Mesendoderm (in vitro differentiated cells): Measurements from ENCODE around the gene ABCD1.
"Not testable (repeated sequence)": the region's sequence is repeated elsewhere in the genome, so short reads cannot be mapped to it uniquely, and the experiment has no call there.

Experiments
- DNase-seq: peaks from one replicate; pipeline ENCODE4 v3.0.0; 2013
- H2AK5ac ChIP-seq: 2 replicates; pipeline ENCODE4 v1.6.1; 2013; ENCODE audit warnings: low read length, inconsistent platforms
- H2BK120ac ChIP-seq: 2 replicates; pipeline ENCODE4 v1.6.1; 2013; ENCODE audit warnings: low read depth, mild to moderate bottlenecking, low read length, moderate library complexity, mixed read lengths
- H2BK15ac ChIP-seq: replicated peaks from 2 replicates; pipeline ENCODE4 v1.6.1; 2013; ENCODE audit warnings: low read depth, mild to moderate bottlenecking, moderate library complexity
- H2BK5ac ChIP-seq: 2 replicates; pipeline ENCODE4 v1.6.1; 2013; ENCODE audit warnings: low read length, inconsistent platforms
- H3K18ac ChIP-seq: 2 replicates; pipeline ENCODE4 v1.6.1; 2013; ENCODE audit warnings: mild to moderate bottlenecking, low read length, mixed read lengths
- H3K23ac ChIP-seq: one replicate; pipeline ENCODE4 v1.6.1; 2013; ENCODE audit warnings: low read length
- H3K27ac ChIP-seq: 2 replicates; pipeline ENCODE4 v1.5.1; 2013; ENCODE audit warnings: low read depth, mild to moderate bottlenecking, inconsistent platforms, low read length, moderate library complexity
- H3K27me3 ChIP-seq: 2 replicates; pipeline ENCODE4 v1.6.1; 2013; ENCODE audit warnings: low read length, control low read depth, mild to moderate bottlenecking, inconsistent platforms; ENCODE audit not compliant: insufficient read depth, poor library complexity
- H3K36me3 ChIP-seq: 2 replicates; pipeline ENCODE4 v1.6.1; 2013; ENCODE audit warnings: low read length, inconsistent platforms; ENCODE audit not compliant: control insufficient read depth, insufficient read depth
- H3K4ac ChIP-seq: one replicate; pipeline ENCODE4 v1.6.1; 2013; ENCODE audit warnings: low read depth, mild to moderate bottlenecking, low read length, moderate library complexity
- H3K4me1 ChIP-seq: 2 replicates; pipeline ENCODE4 v1.6.1; 2013; ENCODE audit warnings: low read depth, low read length, inconsistent platforms; ENCODE audit not compliant: control insufficient read depth
- H3K4me2 ChIP-seq: 2 replicates; pipeline ENCODE4 v1.6.1; 2013; ENCODE audit warnings: low read length
- H3K4me3 ChIP-seq: 2 replicates; pipeline ENCODE4 v1.5.1; 2013; ENCODE audit warnings: mild to moderate bottlenecking, low read length
- H3K56ac ChIP-seq: one replicate; pipeline ENCODE4 v1.6.1; 2013; ENCODE audit warnings: low read length
- H3K79me1 ChIP-seq: 2 replicates; pipeline ENCODE4 v1.6.1; 2013; ENCODE audit warnings: low read length, inconsistent platforms
- H3K79me2 ChIP-seq: 2 replicates; pipeline ENCODE4 v1.6.1; 2013; ENCODE audit warnings: mild to moderate bottlenecking, low read length; ENCODE audit not compliant: control insufficient read depth, insufficient read depth
- H3K9ac ChIP-seq: 2 replicates; pipeline ENCODE4 v1.6.1; 2013; ENCODE audit warnings: low read length, inconsistent platforms
- H4K5ac ChIP-seq: one replicate; pipeline ENCODE4 v1.6.1; 2013; ENCODE audit warnings: low read length
- H4K8ac ChIP-seq: one replicate; pipeline ENCODE4 v1.6.1; 2013; ENCODE audit warnings: low read depth, mild to moderate bottlenecking, control low read depth, low read length, moderate library complexity
- WGBS: extraction: QIAGEN DNeasy Blood & Tissue Kit; methylation state at CpG from one replicate; pipeline ENCODE4 v1.1.7; 2013; ENCODE audit warnings: low lambda C conversion rate, missing lambda C conversion rate; ENCODE audit not compliant: insufficient coverage; ENCODE audit errors: extremely low coverage; 5-methylcytosine and 5-hydroxymethylcytosine counted together

Gene ABCD1

DNA sequence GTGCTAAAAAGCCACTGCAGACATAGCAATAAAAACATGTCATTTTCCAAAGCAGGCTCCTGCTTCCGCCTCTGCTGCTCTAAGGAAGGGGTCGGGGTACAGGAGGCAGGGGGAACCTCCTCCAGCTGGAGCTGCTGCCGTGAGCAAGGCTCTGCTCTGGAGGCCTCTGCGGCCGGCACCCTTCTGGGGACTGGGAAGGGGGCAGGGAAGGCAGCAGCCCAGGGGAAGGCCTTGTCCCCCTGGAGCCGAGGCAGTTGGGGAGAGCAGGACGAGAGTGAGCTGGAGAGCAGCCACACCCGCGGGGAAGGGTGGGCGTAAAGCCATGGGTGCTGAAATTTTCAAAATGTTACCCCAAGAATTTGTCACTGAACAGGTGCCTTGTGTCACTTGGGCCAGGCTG lies 28.1 kb upstream of the ABCD1 start:
- H2AK5ac ChIP-seq, H3K4me3 ChIP-seq, H3K18ac ChIP-seq, H3K4me1 ChIP-seq, H3K27me3 ChIP-seq, H2BK120ac ChIP-seq, H3K9ac ChIP-seq, H4K8ac ChIP-seq, H3K4ac ChIP-seq, H2BK5ac ChIP-seq, H2BK15ac ChIP-seq, H3K56ac ChIP-seq, H3K79me1 ChIP-seq, H3K79me2 ChIP-seq, H4K5ac ChIP-seq, H3K36me3 ChIP-seq, DNase-seq, H3K4me2 ChIP-seq, H3K27ac ChIP-seq, H3K23ac ChIP-seq: not testable (repeated sequence)
- WGBS, result no CpG with 5 or more reads among the region's 10 CpGs

DNA sequence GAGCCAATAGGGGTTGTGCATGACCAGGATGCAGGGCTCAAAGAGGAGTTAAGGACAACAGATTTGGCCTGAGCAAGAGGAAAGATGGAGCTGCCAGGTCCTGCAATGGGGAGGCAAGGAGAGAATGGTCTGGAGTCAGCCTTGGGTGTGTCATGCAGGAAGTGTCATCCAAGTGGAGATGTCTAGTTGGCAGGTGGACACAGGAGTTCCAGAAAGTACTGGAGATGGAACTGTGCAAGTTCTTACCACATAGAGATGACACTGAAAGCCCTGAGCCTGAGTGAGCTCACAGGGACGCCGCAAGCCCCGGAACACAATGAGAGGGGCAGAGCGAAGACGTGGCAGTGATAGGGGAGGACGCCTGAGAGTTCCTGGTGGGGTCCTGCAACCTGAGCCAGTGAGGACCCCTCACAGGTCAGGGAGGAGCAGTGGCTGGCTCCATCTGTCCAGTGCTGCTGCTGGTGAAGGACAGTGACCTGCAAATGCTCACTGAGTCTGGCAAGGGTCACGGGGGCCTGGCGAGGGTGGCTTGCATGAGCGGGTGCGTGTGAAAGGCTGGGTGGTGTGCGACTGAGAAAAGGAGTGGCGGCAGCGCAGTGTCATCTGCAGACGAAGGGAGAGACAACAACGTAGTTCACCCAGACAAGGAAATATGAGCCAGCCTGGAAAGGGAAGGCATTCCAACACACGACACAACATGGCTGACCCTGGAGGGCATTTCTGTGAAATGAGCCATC lies 27.5 kb upstream of the ABCD1 start:
- WGBS, result no CpG with 5 or more reads among the region's 16 CpGs
- H3K4me3 ChIP-seq, H2BK5ac ChIP-seq, H3K18ac ChIP-seq, H3K4ac ChIP-seq, H3K9ac ChIP-seq, H4K8ac ChIP-seq, H3K79me2 ChIP-seq, H2AK5ac ChIP-seq, H3K56ac ChIP-seq, H3K27ac ChIP-seq, H3K79me1 ChIP-seq, H3K27me3 ChIP-seq, H4K5ac ChIP-seq, H2BK15ac ChIP-seq, H3K4me1 ChIP-seq, H3K4me2 ChIP-seq, DNase-seq, H2BK120ac ChIP-seq, H3K36me3 ChIP-seq, H3K23ac ChIP-seq: not testable (repeated sequence)

DNA sequence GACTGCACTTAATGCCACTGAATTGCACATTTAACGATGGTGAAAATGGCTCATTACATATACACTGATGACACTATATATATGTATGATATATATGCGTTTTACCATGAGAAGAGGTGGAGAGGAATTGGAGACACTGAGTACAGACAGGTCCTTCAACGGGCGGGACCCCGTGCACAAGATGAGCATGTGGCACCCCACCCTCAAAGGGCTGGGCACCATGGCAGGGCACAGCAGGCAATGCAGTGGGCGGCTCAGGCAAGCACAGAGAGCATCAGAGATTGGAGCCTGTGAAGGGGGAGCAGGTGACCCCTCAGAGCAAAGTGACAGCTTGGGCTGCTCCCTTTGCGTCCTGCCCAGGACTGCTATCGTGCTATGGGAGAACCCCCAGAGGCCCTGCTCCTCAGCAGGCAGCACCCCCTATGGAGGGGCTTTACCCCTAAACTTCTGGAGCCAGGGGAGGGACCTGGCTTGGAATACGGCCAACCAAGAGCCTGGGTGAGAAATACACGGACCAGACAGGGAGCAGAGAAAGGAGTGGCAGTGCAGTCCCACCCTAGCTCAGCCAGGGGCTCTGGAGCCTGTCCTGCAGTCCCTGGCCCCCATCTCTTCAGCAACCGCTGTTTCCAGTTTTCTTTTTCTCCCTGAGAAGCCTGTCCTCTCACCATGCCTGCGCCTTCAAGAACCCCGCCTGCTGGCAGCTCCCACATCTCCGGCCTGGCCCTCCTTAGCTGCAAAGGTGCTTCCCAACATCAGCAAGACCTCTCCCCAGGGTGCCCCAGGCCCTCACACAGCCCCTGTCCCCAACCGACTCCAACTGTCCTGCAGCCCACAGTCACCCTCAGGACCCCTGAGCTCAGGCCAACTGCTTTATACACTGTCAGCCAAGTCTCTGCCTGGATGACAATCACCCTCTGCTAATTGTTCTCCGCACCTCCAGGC lies 26.5 kb upstream of the ABCD1 start:
- Histone ChIP-seq H3K4me3 (no peak overlapping the region), H2BK120ac (no peak overlapping the region), H2AK5ac (no peak overlapping the region), H3K79me1 (no peaks in the 10 kb centered on the region), H2BK15ac (no peak overlapping the region), H4K5ac (no peak overlapping the region), H3K79me2 (no peaks in the 10 kb centered on the region), H3K18ac (no peak overlapping the region), H3K56ac (no peak overlapping the region), H2BK5ac (no peak overlapping the region), H3K4ac (no peak overlapping the region), H3K36me3 (no peaks in the 10 kb centered on the region), H3K27me3 (no peaks in the 10 kb centered on the region), H3K4me2 (no peak overlapping the region), H4K8ac (no peak overlapping the region), H3K27ac (no peak overlapping the region), H3K9ac (no peak overlapping the region), H3K4me1 (no peaks in the 10 kb centered on the region), H3K23ac (no peak overlapping the region)
- no peak for DNase-seq
- no CpG with 5 or more reads among the region's 16 CpGs for WGBS

DNA sequence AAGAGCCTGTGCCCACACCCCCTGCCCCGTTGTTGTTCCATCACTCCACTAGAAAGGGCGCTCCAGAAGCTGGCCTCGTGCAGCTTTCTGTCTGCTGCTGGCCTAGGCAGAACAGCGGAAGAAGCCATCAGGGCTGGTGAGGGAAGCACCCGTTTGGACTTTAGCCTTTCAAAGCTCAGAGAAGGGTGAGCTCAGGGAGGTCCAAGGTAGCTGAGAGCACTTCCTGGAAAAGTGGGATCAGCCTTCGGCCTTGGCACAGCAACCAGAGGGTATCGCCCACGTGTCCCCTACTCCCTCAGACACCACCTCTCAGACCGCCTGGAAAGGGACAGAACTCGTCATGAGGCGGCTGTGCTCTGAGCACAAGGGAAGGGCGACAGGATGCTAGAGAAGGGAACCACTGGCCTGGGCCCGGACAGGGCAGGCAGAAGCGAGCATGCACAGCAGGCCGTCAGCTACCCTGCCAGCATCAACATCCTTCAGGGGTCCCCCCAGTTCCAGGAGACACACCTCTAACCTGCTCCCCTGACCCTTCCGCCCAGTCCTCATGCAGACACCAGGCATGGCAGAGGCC lies 25.4 kb upstream of the ABCD1 start:
- not testable (repeated sequence) for DNase-seq, H3K23ac ChIP-seq, H3K27ac ChIP-seq, H3K9ac ChIP-seq, H4K8ac ChIP-seq, H4K5ac ChIP-seq, H2BK5ac ChIP-seq, H2BK120ac ChIP-seq, H3K36me3 ChIP-seq, H3K79me1 ChIP-seq, H3K4me3 ChIP-seq, H3K18ac ChIP-seq, H3K4ac ChIP-seq, H3K4me1 ChIP-seq, H3K27me3 ChIP-seq, H3K79me2 ChIP-seq, H3K4me2 ChIP-seq, H2AK5ac ChIP-seq, H3K56ac ChIP-seq, H2BK15ac ChIP-seq
- no CpG with 5 or more reads among the region's 16 CpGs for WGBS

DNA sequence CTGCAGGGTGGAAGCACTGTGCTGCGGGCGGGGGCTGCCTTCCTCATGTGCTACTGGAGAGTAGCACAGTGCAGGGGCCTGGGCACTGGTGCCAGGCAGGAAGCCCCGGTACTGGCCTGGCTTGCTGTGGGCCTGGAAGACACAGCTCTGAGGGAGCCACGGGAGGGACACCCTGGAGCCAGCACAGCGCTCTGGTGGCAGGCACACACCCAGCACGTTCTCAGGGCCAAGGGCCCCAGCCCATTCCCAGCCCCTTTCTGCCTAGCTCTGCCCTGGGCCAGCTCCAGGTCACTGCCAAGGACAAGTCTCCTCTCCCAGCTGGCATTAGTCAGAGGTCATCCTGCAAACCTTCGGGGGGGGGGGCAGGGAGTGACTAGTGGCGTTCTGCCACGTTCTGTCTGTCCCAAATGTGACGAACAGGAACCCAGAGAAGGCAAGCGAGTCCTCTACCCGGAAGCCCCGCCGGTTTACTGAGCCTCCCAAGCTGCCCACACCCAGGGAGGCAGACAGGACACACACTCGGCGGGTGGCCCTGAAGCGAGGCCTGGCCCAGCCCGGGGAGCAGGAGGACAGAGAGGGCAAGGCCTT lies 24.8 kb upstream of the ABCD1 start:
- H2BK15ac ChIP-seq, H3K79me2 ChIP-seq, H2AK5ac ChIP-seq, H3K23ac ChIP-seq, H3K18ac ChIP-seq, H3K4me3 ChIP-seq, H3K4ac ChIP-seq, H2BK5ac ChIP-seq, H3K79me1 ChIP-seq, H3K36me3 ChIP-seq, H2BK120ac ChIP-seq, H4K8ac ChIP-seq, H3K4me1 ChIP-seq, H3K9ac ChIP-seq, H3K4me2 ChIP-seq, H3K27ac ChIP-seq, H4K5ac ChIP-seq, H3K27me3 ChIP-seq, DNase-seq, H3K56ac ChIP-seq: not testable (repeated sequence)
- no CpG with 5 or more reads among the region's 18 CpGs for WGBS
